COR-L47 (cell line): Measurements from ENCODE around the gene USP27X.
A peak's percentile ranks its signal among the peaks of the same experiment; 100 is the strongest.

Experiments
- DNase-seq: peaks from one replicate; lab custom pipeline; 2025; lab: John Stamatoyannopoulos, UW

The USP27X gene

DNA sequence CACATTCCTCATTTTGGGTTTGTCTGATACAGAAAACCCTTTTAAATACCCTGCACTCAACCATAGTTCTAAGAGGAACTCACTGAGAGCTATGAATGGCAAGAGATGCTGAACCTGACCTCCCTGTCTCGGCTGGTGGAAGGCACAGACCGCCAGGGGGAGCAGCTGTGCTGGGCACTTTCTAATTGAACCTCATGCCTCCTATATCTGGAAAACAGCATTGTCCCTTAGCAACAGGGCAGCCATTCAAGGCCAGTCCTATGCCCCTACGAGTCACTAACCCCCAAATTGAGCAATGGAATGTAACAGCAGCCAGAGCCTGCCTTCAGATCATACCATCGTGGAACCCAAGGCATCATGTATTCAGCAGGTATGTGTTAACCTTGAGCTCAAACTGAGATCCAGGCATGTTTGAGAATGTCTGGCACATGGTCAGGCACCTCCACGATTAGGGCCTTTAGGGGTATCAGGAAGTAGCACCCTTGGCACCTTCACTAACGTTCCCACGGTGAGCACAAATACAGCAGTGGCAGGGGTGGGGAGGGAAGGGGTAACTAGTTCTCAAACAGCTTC is 5.1 kb downstream of the USP27X start:
- DNase-seq, result peak; percentile 31

DNA sequence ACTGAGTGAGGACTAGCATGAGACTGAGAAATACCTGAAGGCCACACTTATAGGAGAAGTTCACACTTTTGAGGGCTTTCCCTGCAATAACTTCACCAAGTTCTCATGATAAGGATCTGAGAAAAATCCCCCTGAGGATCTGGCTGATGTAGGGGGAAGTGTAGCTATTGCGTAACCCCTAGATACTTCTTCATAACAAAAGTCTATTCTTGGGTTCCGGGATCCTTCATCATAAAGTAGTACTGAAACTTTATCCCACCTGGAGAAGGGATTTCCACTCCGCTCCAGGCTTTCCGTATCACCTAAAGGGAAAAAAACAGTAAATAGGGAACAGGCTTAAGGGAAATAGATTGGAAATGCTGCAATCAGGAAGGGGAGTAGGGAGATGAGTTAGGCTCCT is 13.3 kb downstream of the USP27X start:
- no peak for DNase-seq

DNA sequence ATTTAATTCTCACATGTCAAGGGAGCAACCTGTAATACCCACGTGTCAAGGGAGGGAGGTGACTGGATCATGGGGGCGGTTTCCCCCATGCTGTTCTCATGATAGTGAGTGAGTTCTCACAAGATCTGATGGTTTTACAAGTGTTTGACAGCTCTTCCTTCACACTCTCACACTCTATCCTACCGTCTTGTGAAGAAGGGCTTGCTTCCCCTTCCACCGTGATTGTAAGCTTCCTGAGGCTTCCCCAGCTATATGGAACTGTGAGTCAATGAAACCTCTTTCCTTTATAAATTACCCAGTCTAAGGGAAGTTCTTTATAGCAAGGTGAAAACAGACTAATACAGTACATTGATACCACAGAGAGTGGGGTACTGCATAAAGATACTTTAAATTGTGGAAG is 17.7 kb downstream of the USP27X start:
- DNase-seq, result no peak

DNA sequence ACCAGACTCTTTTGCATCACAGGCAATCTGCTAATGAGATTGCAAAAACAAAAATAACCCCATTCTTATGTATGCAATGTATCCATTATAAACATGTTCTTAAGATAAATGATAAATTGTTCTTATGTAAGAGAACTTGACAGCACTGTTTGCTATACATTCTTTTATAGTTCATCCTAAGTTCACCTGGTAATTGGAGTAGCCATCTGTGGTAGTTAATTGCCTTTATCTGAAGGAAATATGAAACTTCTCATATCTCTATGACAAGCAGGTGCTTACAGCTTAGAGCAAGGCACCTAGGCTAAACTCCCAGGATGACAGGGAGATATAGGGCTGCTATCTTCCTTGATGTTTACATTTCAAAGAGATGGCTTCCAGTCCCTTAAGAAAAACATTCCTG is 21.8 kb downstream of the USP27X start:
- no peak for DNase-seq

DNA sequence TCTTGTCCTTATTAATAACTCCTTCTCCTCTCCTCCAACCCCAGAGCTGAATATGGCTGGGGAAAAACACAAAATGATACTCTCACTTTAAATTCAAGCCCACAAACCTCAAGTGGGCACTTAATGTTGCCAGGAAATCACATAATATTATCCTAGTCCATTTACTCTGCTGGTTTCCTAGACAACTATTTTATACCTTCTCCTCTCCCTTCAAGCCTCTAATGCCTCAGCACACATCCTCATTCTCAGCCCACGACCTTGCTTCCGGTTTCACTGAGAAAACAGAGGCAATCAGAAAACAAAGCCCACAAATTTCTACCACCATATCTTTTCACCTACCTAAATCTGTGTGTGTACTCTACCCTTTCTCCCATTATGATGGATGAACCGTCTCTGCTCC is 31.1 kb downstream of the USP27X start:
- peak; percentile 19 for DNase-seq

DNA sequence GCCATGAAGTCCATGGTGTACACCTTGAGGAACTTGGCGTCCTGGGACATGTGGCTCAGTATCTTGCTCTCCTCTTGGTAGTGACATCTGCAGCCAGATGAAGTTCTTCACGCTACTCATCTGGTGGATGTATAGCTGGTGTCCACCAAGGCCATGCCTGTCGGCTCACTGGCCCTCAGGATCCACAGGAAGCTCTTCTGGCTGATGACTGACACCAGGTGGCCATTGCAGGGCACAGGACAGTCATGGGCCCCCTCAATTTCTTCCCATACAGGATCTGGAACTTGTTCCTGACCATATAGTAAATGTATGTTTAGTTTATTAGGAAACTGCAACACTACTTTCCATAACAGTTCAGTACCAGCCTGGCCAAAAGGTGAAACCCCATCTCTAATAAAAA is 32.8 kb downstream of the USP27X start:
- DNase-seq, result no peak

DNA sequence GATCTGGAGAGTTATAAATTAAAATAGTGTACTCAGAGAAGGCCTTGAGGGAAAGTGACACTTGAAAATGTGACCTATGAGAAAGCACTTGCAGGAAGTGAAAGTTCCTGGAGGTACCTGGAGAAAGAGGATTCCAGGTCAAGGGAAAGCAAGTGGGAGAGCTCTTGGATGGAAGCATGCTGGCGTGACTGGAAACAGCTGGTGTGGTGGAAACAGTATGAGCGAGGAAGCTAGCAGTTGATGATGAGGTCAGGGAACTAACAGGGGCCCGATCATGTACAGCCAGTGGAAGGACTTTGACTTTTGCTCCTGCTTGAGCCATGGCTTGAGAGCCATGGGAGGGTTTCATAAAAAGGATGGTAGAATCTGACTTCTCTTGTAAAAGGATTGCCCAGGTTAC is 33.6 kb downstream of the USP27X start:
- DNase-seq, result no peak

DNA sequence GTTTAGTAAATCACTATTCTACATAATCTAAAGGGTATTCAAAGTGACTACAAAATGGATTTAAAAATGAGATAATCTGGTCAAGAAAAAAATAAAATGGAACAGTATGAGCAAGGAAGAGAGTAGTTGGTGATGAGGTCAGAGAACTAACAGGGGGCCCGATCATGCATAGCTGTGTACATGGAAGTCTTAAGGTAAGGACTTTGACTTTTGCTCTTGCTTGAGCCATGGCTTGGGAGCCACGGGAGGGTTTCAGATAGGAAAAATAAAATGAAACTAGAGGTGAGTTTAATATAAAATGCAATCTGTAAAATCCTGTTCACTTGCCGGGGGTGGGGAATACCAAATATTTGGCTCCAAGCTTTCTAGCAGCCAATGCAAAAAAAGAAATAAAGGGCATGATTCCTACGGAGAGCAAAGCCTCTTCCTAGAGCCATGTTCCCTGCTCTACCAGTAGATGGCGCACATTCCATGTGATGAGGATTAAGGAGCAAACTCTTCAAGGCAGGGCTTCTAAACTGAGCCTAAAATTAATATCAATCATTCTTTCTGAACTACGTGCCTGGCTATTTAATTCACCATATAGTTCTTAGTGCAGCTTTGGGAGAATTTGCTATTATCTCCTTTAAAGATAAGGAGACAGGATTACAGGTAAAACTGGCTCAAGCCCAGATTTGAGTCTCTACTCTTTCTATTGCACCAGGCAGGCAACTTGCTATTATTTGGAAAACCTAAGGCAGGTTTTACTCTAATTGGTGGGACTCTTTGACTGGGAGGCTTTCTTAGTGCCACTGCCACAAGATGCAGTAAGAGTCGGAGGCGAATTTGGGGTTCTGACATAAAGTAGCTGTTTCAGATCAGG is 36.3 kb downstream of the USP27X start:
- peak; percentile 36 for DNase-seq

DNA sequence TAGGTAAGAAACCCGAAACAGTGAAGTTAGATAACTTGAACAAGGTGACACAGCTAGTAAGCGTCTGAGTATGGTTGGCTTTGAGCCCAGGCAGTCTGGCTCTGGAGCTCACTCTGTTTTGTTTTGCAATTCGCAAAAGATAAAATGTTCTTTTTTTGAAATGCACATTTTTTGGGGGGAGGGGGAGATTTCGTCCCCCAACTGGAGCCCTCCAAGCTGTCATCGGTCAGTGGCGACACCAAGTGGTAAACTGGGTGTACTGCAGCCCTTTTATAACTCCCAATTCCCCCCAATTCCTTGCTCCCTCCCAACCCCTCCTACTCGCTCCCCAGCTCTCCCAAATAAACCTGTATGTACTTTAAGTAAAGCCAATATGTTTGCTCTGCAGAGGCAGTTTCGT is 40.3 kb downstream of the USP27X start:
- no peak for DNase-seq

DNA sequence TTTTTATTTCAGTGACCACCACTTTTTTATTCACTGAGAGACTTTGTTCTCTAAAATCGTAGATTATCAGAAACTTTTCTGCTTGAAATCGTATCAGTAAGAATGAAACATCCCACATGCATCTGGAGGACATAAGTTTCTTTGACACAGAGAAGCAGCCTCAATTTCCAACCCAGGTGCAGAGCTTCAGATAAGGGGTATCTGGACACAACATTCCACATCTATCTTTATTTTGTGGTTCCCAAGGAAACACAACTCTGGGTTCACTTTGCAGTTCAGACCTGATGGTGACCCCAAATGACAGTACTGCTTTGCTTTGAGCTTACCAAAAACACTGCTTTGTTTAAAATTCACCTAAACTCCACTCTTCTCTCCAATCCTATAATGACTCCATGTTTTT is 41.8 kb downstream of the USP27X start:
- no peak for DNase-seq

DNA sequence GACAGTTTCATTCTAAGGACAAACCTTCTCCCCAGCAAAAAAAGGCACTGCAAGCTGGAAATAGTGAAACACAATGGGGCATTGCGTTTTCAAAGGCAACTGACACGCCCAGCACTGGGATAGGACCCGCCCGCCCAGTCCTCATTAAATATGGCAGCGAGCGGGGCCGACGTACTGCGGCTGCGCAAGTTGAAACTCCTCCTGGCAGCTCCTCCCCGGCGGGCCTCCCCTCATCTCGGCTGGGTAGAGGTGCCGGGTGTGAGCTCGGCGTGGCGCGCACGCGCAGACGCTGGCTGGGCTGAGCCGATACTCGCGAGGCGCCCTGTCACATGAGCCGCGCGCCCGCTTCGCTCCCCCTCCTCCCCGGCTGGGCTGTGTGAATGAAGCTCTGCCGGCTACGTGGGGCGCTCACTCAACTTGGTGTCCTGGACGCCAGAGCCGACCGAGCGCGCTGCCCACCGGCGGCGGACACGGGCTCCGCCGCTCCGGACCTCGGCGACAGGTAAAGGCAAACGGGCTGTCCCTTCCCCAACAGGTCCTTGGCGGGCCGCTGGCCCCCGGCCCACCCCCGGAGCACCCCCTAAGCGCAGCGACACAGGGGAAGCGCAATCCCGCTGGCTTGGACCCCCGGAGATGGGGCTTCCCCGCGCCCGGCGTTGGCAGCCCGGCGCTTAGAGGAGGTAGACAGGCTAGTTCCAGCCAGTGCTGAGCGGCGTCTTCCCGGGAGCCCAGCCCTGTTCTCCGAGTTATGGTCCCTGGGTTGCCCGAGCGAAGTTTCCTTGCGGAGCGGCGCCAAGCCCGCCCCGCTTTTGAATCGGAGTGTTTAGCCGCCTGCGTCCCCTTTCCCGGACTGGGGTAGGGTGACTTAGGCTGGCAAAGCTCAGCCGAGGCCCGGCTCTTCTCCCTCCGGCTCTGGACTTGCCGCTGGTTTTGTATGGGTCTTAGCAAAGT is 43.3 kb downstream of the USP27X start, which contains the start of gene CLCN5:
Gene CLCN5 (plus strand): TSS at position 306 of the 951 bp plus-strand sequence. CDS start 2,703 bp downstream, outside the sequence.
- DNase-seq, result peak; percentile 86

DNA sequence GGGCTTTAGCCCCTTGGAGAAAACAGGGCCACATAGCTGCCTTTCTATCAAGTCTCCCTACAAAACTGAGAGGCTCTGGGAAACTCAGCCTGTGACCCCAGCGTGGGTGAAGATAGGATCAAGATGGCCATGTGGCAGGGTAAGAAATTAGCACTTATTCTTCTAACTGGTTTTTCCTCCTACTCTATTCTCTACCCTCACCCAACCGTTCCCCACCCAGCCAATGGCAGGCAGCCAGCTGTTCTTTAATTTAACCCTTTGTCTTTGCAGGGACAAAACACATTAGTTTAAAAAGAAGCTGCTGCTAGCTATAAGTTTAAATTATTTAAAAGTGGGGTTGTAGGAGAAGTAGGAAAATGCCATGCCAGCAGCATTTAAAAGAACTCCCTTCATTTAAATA is 45.9 kb downstream of the USP27X start:
- no peak for DNase-seq

DNA sequence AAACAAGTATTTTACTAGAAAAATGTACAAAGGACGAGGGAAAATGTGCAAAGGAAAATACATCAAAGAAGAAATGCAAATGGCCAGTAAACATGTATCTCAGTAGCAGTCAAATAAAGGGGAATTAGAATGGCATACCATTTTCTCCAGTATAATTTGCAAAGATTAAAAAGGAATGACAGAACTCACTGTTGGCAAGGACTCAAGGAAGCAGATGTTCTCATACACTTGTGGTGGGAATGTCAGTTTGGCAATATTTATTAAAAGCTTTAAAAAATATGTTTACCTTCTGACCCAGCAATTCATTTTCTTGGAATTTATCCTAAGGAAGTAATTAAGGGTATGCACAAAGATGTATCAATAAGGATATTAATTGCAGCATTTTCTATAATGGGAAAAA is 50.8 kb downstream of the USP27X start:
- DNase-seq, result no peak
